ENCODE data around the gene FRS2.

Gene FRS2

GRCh38 chr12:69570545-69571399 lies 100.6 kb downstream of the FRS2 start:
- TF ChIP-seq POLR2AphosphoS5 (IDR thresholded peaks at IDR 0.05; ENCODE audit: low read depth, low read length) = no peak

GRCh38 chr12:69575346-69575745 lies 105.2 kb downstream of the FRS2 start:
- TF ChIP-seq TAF1 (IDR thresholded peaks at IDR 0.05; ENCODE audit: borderline replicate concordance, insufficient read depth, low read length) (no peak), FOXP2 (optimal IDR thresholded peaks at IDR 0.05; ENCODE audit: borderline replicate concordance, extremely low read depth, extremely low read length, insufficient read depth) (no peak), POLR2AphosphoS5 (IDR thresholded peaks at IDR 0.05; ENCODE audit: low read depth, low read length) (no peak), REST (IDR thresholded peaks at IDR 0.05; ENCODE audit: insufficient read depth in 1 of 2, low read depth in 2 of 2, low read length in 2 of 2) (no peak), SIN3A (IDR thresholded peaks at IDR 0.05; ENCODE audit: borderline replicate concordance, insufficient read depth, low read length) (no peak)

GRCh38 chr12:69578283-69578682 lies 108.1 kb downstream of the FRS2 start:
- no peak for TF ChIP-seq REST (IDR thresholded peaks at IDR 0.05; ENCODE audit: insufficient read depth in 1 of 2, low read depth in 2 of 2, low read length in 2 of 2)
- TF ChIP-seq TAF1 (IDR thresholded peaks at IDR 0.05; ENCODE audit: borderline replicate concordance, insufficient read depth, low read length) = no peak
- TF ChIP-seq POLR2AphosphoS5 (IDR thresholded peaks at IDR 0.05; ENCODE audit: low read depth, low read length) = no peak
- TF ChIP-seq FOXP2 (optimal IDR thresholded peaks at IDR 0.05; ENCODE audit: borderline replicate concordance, extremely low read depth, extremely low read length, insufficient read depth) = no peak
- no peak for TF ChIP-seq SIN3A (IDR thresholded peaks at IDR 0.05; ENCODE audit: borderline replicate concordance, insufficient read depth, low read length)

GRCh38 chr12:69579029-69579428 lies 108.8 kb downstream of the FRS2 start:
- TF ChIP-seq FOXP2 (optimal IDR thresholded peaks at IDR 0.05; ENCODE audit: borderline replicate concordance, extremely low read depth, extremely low read length, insufficient read depth) (no peak), POLR2AphosphoS5 (IDR thresholded peaks at IDR 0.05; ENCODE audit: low read depth, low read length) (no peak), SIN3A (IDR thresholded peaks at IDR 0.05; ENCODE audit: borderline replicate concordance, insufficient read depth, low read length) (no peak), REST (IDR thresholded peaks at IDR 0.05; ENCODE audit: insufficient read depth in 1 of 2, low read depth in 2 of 2, low read length in 2 of 2) (no peak), TAF1 (IDR thresholded peaks at IDR 0.05; ENCODE audit: borderline replicate concordance, insufficient read depth, low read length) (no peak)

- TF ChIP-seq SIN3A (IDR thresholded peaks at IDR 0.05; ENCODE audit: borderline replicate concordance, insufficient read depth, low read length) (no peak), FOXP2 (optimal IDR thresholded peaks at IDR 0.05; ENCODE audit: borderline replicate concordance, extremely low read depth, extremely low read length, insufficient read depth) (no peak), TAF1 (IDR thresholded peaks at IDR 0.05; ENCODE audit: borderline replicate concordance, insufficient read depth, low read length) (no peak), REST (IDR thresholded peaks at IDR 0.05; ENCODE audit: insufficient read depth in 1 of 2, low read depth in 2 of 2, low read length in 2 of 2) (no peak), POLR2AphosphoS5 (IDR thresholded peaks at IDR 0.05; ENCODE audit: low read depth, low read length) (no peak)
Measured at GRCh38 chr12:69580074-69580473, 109.9 kb downstream of the FRS2 start.

Measured in PFSK-1 (cell line).